ENCODE data around the gene WASF2. TPM values are rescaled to one million over a fixed set of nuclear protein-coding genes. Genes with fewer than 3 reads are reported as not detected.

Gene WASF2
- total RNA-seq, 6 experiments from 2014 or later = 18.4 to 38.1 (median 26.5) TPM

- Histone ChIP-seq H3K9me3 (no peaks in the 10 kb centered on the region), H3K27me3 (no peaks in the 10 kb centered on the region), H3K4me1 (no peaks in the 10 kb centered on the region), H3K36me3 (no peaks in the 10 kb centered on the region), H3K4me3 (no peak overlapping the region), H3K27ac (no peak overlapping the region)
- DNase-seq = no peak
- TF ChIP-seq POLR2A (IDR thresholded peaks at IDR 0.05) = no peak
- no peak for ATAC-seq
- intact Hi-C loops (cut with DNase I) = no loop called here
- no CpG with 5 or more reads among the region's 4 CpGs for WGBS (ENCODE audit: insufficient coverage, low coverage, low lambda C conversion rate, missing lambda C conversion rate)
Measured at GRCh38 chr1:27380224-27380623, 109.7 kb downstream of the WASF2 start.

- Histone ChIP-seq H3K27ac (no peak overlapping the region), H3K4me3 (no peak overlapping the region), H3K27me3 (no peaks in the 10 kb centered on the region), H3K4me1 (no peaks in the 10 kb centered on the region), H3K9me3 (no peaks in the 10 kb centered on the region), H3K36me3 (no peaks in the 10 kb centered on the region)
- TF ChIP-seq CTCF (IDR thresholded peaks at IDR 0.05) (no peak), POLR2A (IDR thresholded peaks at IDR 0.05) (no peak)
- DNase-seq = no peak
- intact Hi-C loops (cut with DNase I) = no loop called here
- 73% methylated on average over 2 of the region's 11 CpGs for WGBS (ENCODE audit: insufficient coverage, low coverage, low lambda C conversion rate, missing lambda C conversion rate)
- no peak for ATAC-seq
Measured at GRCh38 chr1:27379564-27380122, 110.3 kb downstream of the WASF2 start.

GRCh38 chr1:27377760-27378495 lies 112.0 kb downstream of the WASF2 start:
- H3K27ac ChIP-seq = no peak overlapping the region
- WGBS (ENCODE audit: insufficient coverage, low coverage, low lambda C conversion rate, missing lambda C conversion rate) = 72% methylated on average over 9 of the region's 12 CpGs
- no peaks in the 10 kb centered on the region for H3K9me3 ChIP-seq
- no peaks in the 10 kb centered on the region for H3K36me3 ChIP-seq
- TF ChIP-seq POLR2A (IDR thresholded peaks at IDR 0.05) (no peak), CTCF (IDR thresholded peaks at IDR 0.05) (no peak)
- DNase-seq (no peak), ATAC-seq (no peak)
- no peak overlapping the region for H3K4me3 ChIP-seq
- intact Hi-C loops (cut with DNase I) = no loop called here
- no peaks in the 10 kb centered on the region for H3K27me3 ChIP-seq
- no peaks in the 10 kb centered on the region for H3K4me1 ChIP-seq

- ATAC-seq = peak; percentile 34 to 55 (median 46)
- intact Hi-C loops (cut with DNase I) = no loop called here
- peak within 1 kb of the TSS; percentile 14 to 27 (median 21) for H3K4me3 ChIP-seq
- no peaks in the 10 kb centered on the region for H3K36me3 ChIP-seq
- H3K27ac ChIP-seq = peak within 1 kb of the TSS; percentile 40 to 68 (median 50)
- H3K4me1 ChIP-seq = no peaks in the 10 kb centered on the region
- H3K27me3 ChIP-seq = no peaks in the 10 kb centered on the region
- no peak for DNase-seq
- 68% methylated on average over 2 of the region's 4 CpGs for WGBS (ENCODE audit: insufficient coverage, low coverage, low lambda C conversion rate, missing lambda C conversion rate)
- TF ChIP-seq CTCF (IDR thresholded peaks at IDR 0.05) (no peak), POLR2A (IDR thresholded peaks at IDR 0.05) (no peak)
- H3K9me3 ChIP-seq = no peaks in the 10 kb centered on the region
Measured at GRCh38 chr1:27374362-27375086, 115.4 kb downstream of the WASF2 start, which contains the start of gene FCN3. Gene FCN3, minus strand, starts transcription at chr1:27374824. Its CDS starts 6 bp downstream, at chr1:27374818.

All from right lobe of liver (tissue), 6 donors.